GM20000 (cell line): ENCODE results near the gene WARS2.

ENCODE experiments used
- DNase-seq: peaks from one replicate; pipeline ENCODE4 v3.0.0; 2012; ENCODE audit warnings: low spot score
- CTCF ChIP-seq: IDR thresholded peaks from 2 replicates; pipeline ENCODE4 v1.5.1; 2012; ENCODE audit warnings: mild to moderate bottlenecking, control low read depth; ENCODE audit errors: extremely low read depth, missing control alignments

WARS2 gene

GRCh38 chr1:118986555-118987467, 153.6 kb downstream of the WARS2 start:
- TF ChIP-seq CTCF = no peak
- DNase-seq = peak; percentile 25

- peak; percentile 14 for DNase-seq
- TF ChIP-seq CTCF = no peak
Observed at GRCh38 chr1:118985640-118986554, 154.6 kb downstream of the WARS2 start.

GRCh38 chr1:118984722-118985639, 155.5 kb downstream of the WARS2 start:
- DNase-seq = peak; percentile 23
- no peak for TF ChIP-seq CTCF

GRCh38 chr1:118984086-118984721, 156.2 kb downstream of the WARS2 start:
- no peak for TF ChIP-seq CTCF
- DNase-seq = peak; percentile 26

- TF ChIP-seq CTCF = no peak
- peak; percentile 5 for DNase-seq
Observed at GRCh38 chr1:118983558-118984041, 156.9 kb downstream of the WARS2 start.

- peak; percentile 11 for DNase-seq
- TF ChIP-seq CTCF = no peak
Observed at GRCh38 chr1:118982821-118983557, 157.5 kb downstream of the WARS2 start.
